ENCODE data around the gene FAM171A1.

- no peak for TF ChIP-seq CTCF (conservative IDR thresholded peaks at IDR 0.05 in 1 of 2, IDR thresholded peaks at IDR 0.05 in 1 of 2; ENCODE audit: extremely low read depth in 1 of 2, insufficient read depth in 1 of 2, low read depth in 1 of 2, low read length in 2 of 2)
- TF ChIP-seq EZH2 (IDR thresholded peaks at IDR 0.05; ENCODE audit: borderline replicate concordance, low read length): no peak
Measured at GRCh38 chr10:15252396-15252795, 118.7 kb downstream of the FAM171A1 start.
